Adrenal gland (tissue), 12 donors: ENCODE data around the gene PSMG4. TPM values are rescaled to one million over a fixed set of nuclear protein-coding genes. Genes with fewer than 3 reads are reported as not detected.

Experiments used
- DNase-seq, 7 donors: peaks; one replicate each; pipeline ENCODE4 v3.0.0-alpha.2; 2019 to 2020
- H3K27ac ChIP-seq, 5 donors: fragments of 200-600 bp; sonication (generic) in 4 of 5; 1 replicate in 3 of 5; 2 replicates in 2 of 5; pipeline versions ENCODE4 v1.5.1 to v1.8.0; 2016 to 2020; ENCODE audit warnings: mild to moderate bottlenecking in 1 of 5
- H3K27me3 ChIP-seq: fragments of 200-600 bp; 2 replicates; pipeline ENCODE4 v1.8.0; 2021
- H3K36me3 ChIP-seq, 2 donors: fragments of 200-600 bp; replicated peaks in 1 of 2; 1 replicate in 1 of 2; 2 replicates in 1 of 2; pipeline versions ENCODE4 v1.5.1 to v1.8.0; 2018 to 2022
- H3K4me1 ChIP-seq, 2 donors: fragments of 200-600 bp; replicated peaks in 1 of 2; 1 replicate in 1 of 2; 2 replicates in 1 of 2; pipeline versions ENCODE4 v1.5.1 to v1.8.0; 2018 to 2021
- H3K4me3 ChIP-seq, 4 donors: fragments of 200-600 bp; sonication (generic) in 3 of 4; one replicate each; pipeline ENCODE4 v1.5.1; 2016 to 2018
- H3K9me3 ChIP-seq, 3 donors: fragments of 200-600 bp; sonication (generic) in 1 of 3; replicated peaks in 1 of 3; 1 replicate in 2 of 3; 2 replicates in 1 of 3; pipeline versions ENCODE4 v1.5.1 to v1.8.0; 2016 to 2021
- POLR2A ChIP-seq, 2 donors: fragments of 450-650 bp; IDR thresholded peaks; one replicate each; pipeline ENCODE4 v1.6.1; 2017; ENCODE audit warnings: antibody characterized with exemption in 2 of 2, mild to moderate bottlenecking in 2 of 2, moderate library complexity in 1 of 2
- WGBS, 4 donors: extraction: QIAGEN DNeasy Blood & Tissue Kit in 2 of 4; methylation state at CpG; one replicate each; pipeline versions ENCODE4 v1.1.5 to v1.1.7; 2013 to 2017; 5-methylcytosine and 5-hydroxymethylcytosine counted together
- intact Hi-C, 2 donors: fragments of 100-400 bp; cut with DNase I; formaldehyde crosslinking; loops; one replicate each; pipeline versions ENCODE4 v1.14.1 to v1.15.0; 2022 to 2023
- polyA plus RNA-seq, 3 donors: library from polyadenylated mRNA; stranded (reverse); fragments of 200-250 nt in 2 of 3; fragments of 350-450 nt in 1 of 3; fragmentation: Illumina TruSeq in 1 of 3; extraction: RNeasy Lipid Tissue Mini Kit (QIAGEN cat#74804) in 1 of 3; gene quantifications; one replicate each; pipeline ENCODE4 v1.2.3, GENCODE V29; 2013 to 2014
- total RNA-seq, 9 donors: library from RNA; depleted of rRNA in 4 of 9; stranded (reverse); fragments of >200 nt in 4 of 9; fragments of 120-200 nt in 1 of 9; fragmentation: NEBNext Ultra II Directional in 1 of 9; extraction: Animal tissue kit (Norgen Biotek cat#: 25700) in 1 of 9; gene quantifications; one replicate each; pipeline versions ENCODE4 v1.1.0 to v1.2.4, GENCODE V29; 2013 to 2023
- TF ChIP-seq, protein P1 (sequence below), 6 experiments: fragments of 450-650 bp in 4 of 6; fragments of 200-600 bp in 2 of 6; sonication (generic) in 1 of 6; IDR thresholded peaks; 1 replicate in 5 of 6; 2 replicates in 1 of 6; pipeline versions ENCODE4 v1.5.1 to v1.8.0; 2016 to 2021; ENCODE audit warnings: antibody characterized with exemption in 6 of 6, mild to moderate bottlenecking in 2 of 6, moderate library complexity in 1 of 6
- donor health status: healthy with polysubstance abuse.
- donor health status: Bipolar disorder and iron deficiency.
- donor health status: DM: yes; HTN: yes; CAD: no.
- donor health status: DM: no; HTN: no; CAD: no.
- donor health status: DM: no; HTN: no; CAD: no.
- donor health status: DM: yes; HTN: yes; CAD: no.

The PSMG4 gene
- total and polyA plus RNA-seq, 12 donors, result 4.9 to 87.5 (median 20.0) TPM

DNA sequence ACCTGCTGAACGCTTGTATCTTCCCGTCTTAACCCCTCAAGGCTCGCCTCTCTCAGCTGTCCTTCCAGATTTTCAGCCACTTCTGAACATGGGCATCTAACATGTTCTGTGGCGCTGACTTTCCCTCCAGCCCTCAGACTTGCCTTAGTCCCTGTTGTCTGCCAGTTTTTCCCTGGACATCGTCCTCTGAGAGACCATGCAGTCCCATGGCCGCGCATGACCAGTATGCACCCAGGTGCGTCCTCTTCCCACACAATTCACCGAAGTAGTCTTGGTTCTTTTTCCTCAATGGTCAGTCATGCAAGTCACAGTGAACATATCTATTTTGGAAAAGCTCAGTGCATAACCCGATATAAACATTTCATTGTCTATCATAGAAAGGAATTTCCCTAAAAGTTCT is 40.5 kb upstream of the PSMG4 start:
- Histone ChIP-seq H3K4me1 (no peaks in the 10 kb centered on the region), H3K9me3 (no peaks in the 10 kb centered on the region), H3K27me3 (no peaks in the 10 kb centered on the region), H3K4me3 (no peak overlapping the region), H3K36me3 (no peaks in the 10 kb centered on the region), H3K27ac (no peak overlapping the region)
- TF ChIP-seq, protein P1, sequence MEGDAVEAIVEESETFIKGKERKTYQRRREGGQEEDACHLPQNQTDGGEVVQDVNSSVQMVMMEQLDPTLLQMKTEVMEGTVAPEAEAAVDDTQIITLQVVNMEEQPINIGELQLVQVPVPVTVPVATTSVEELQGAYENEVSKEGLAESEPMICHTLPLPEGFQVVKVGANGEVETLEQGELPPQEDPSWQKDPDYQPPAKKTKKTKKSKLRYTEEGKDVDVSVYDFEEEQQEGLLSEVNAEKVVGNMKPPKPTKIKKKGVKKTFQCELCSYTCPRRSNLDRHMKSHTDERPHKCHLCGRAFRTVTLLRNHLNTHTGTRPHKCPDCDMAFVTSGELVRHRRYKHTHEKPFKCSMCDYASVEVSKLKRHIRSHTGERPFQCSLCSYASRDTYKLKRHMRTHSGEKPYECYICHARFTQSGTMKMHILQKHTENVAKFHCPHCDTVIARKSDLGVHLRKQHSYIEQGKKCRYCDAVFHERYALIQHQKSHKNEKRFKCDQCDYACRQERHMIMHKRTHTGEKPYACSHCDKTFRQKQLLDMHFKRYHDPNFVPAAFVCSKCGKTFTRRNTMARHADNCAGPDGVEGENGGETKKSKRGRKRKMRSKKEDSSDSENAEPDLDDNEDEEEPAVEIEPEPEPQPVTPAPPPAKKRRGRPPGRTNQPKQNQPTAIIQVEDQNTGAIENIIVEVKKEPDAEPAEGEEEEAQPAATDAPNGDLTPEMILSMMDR (IDR thresholded peaks at IDR 0.05), result no peak
- no peak for TF ChIP-seq POLR2A (IDR thresholded peaks at IDR 0.05)
- 86 to 91% (median 89%) methylated on average over 10 of the region's 10 CpGs for WGBS, 4 donors
- DNase-seq, result no peak
- intact Hi-C loops, result no loop called here

- Histone ChIP-seq H3K27me3 (no peaks in the 10 kb centered on the region), H3K4me1 (no peaks in the 10 kb centered on the region), H3K27ac (no peak overlapping the region), H3K9me3 (no peaks in the 10 kb centered on the region), H3K4me3 (no peak overlapping the region), H3K36me3 (no peaks in the 10 kb centered on the region)
- 69 to 87% (median 76%) methylated on average over 2 of the region's 2 CpGs for WGBS, 4 donors
- intact Hi-C loops, result no loop called here
- DNase-seq, result no peak
- TF ChIP-seq, protein P1 (IDR thresholded peaks at IDR 0.05), result no peak
- no peak for TF ChIP-seq POLR2A (IDR thresholded peaks at IDR 0.05)
Observed at GRCh38 chr6:3220366-3220765, 38.4 kb upstream of the PSMG4 start.

DNA sequence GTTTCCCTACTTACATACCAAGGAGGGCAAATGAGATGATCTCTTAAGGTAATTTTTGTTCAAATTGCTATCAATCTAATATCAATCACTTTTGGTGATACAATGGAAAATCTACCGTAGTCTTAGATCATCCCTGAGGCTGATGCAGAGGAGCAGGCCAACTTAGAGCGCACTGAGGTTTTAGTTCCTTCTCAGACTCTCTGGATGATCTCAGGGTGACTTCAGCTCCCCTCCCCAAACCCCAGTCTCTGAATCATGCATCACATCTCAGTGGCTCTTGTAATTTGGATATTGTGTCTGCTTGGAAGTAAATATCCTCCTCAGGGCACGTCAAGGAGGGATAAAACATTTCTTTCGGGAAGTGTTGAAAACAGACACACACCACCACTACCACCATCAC is 37.2 kb upstream of the PSMG4 start:
- intact Hi-C loops, result no loop called here
- no peaks in the 10 kb centered on the region for H3K36me3 ChIP-seq
- TF ChIP-seq, protein P1 (IDR thresholded peaks at IDR 0.05), result no peak
- no peak for TF ChIP-seq POLR2A (IDR thresholded peaks at IDR 0.05)
- H3K9me3 ChIP-seq, result no peaks in the 10 kb centered on the region
- no peak for DNase-seq
- no peak overlapping the region for H3K27ac ChIP-seq
- H3K4me3 ChIP-seq, result no peak overlapping the region
- H3K27me3 ChIP-seq, result peaks cover 6% of the 10 kb centered on the region
- 87 to 95% (median 92%) methylated on average over 4 of the region's 4 CpGs for WGBS, 4 donors
- H3K4me1 ChIP-seq, result peaks cover 0 to 2% of the 10 kb centered on the region in 2 donors

DNA sequence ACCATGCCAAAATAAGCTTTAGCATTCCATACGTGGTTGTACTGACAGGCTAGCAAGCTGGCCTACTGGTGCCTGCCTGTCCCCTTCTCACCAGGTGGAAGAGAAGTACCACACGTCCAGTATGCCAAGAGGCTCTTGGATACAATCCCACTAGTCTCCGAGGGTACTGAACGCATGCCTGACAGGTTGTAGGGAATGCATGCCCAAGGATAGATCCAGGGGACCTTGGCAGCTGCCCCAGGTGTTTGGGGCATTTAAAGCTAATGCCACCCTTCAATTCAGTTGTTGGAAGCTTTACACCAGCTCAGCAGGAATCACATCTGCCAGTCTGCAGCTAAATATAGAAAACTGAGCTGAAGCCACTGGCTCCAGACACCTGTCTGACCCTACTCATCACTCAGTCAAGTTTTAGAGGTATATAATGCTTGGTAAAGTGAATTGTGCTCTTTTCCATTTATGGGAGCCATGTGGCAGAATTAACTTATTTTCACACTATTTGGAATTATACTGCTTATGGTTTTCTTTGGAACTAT is 36.2 kb upstream of the PSMG4 start:
- no peaks in the 10 kb centered on the region for H3K9me3 ChIP-seq
- 52 to 76% (median 71%) methylated on average over 4 of the region's 4 CpGs for WGBS, 4 donors
- intact Hi-C loops, result no loop called here

More for the DNA sequence above, 36.2 kb upstream of the PSMG4 start:
- Histone ChIP-seq H3K36me3 (no peaks in the 10 kb centered on the region), H3K27me3 (peaks cover 16% of the 10 kb centered on the region), H3K4me3 (no peak overlapping the region), H3K27ac (no peak overlapping the region), H3K4me1 (peaks cover 8 to 12% of the 10 kb centered on the region in 2 donors)
- no peak for TF ChIP-seq POLR2A (IDR thresholded peaks at IDR 0.05)
- TF ChIP-seq, protein P1 (IDR thresholded peaks at IDR 0.05), result no peak
- no peak for DNase-seq
